K562 (cell line): Measurements from ENCODE around the gene CPLX3. TPM values are rescaled to one million over a fixed set of nuclear protein-coding genes. Genes with fewer than 3 reads are reported as not detected.

Source experiments
- ELF1 ChIP-seq: fragments of 200-800 bp; sonication (Bioruptor generic); IDR thresholded peaks from 2 replicates; pipeline ENCODE4 v1.6.1; 2016; ENCODE audit warnings: missing genetic modification characterization, missing compliant biosample characterization
- KAT8 ChIP-seq: fragments of 450-650 bp; IDR thresholded peaks from 2 replicates; pipeline ENCODE4 v1.6.1; 2016; ENCODE audit warnings: low read depth, mild to moderate bottlenecking
- OTX1 ChIP-seq: fragments of 450-650 bp; formaldehyde crosslinking; IDR thresholded peaks from 2 replicates; pipeline ENCODE4 v1.4.0; 2022; ENCODE audit warnings: mild to moderate bottlenecking
- TGIF2 ChIP-seq: sonication (generic); formaldehyde crosslinking; IDR thresholded peaks from 2 replicates; pipeline ENCODE4 v1.8.1; 2022; ENCODE audit warnings: mild to moderate bottlenecking, missing genetic modification reagents, moderate library complexity
- ZNF133 ChIP-seq: fragments of 250-450 bp; sonication (Bioruptor Pico); IDR thresholded peaks from 2 replicates; pipeline ENCODE4 v1.4.0; 2020; ENCODE audit warnings: mild to moderate bottlenecking
- ZNF263 ChIP-seq: sonication (generic); formaldehyde crosslinking; IDR thresholded peaks from 2 replicates; pipeline ENCODE4 v1.8.0; 2022; ENCODE audit warnings: mild to moderate bottlenecking, missing genetic modification reagents, borderline replicate concordance
- ZNF586 ChIP-seq: fragments of 450-650 bp; formaldehyde crosslinking; conservative IDR thresholded peaks from 2 replicates; pipeline ENCODE4 v1.4.0; 2020; ENCODE audit warnings: mild to moderate bottlenecking, moderate library complexity
- polyA plus RNA-seq, 8 experiments: library from polyadenylated mRNA; depleted of rRNA in 4 of 8; stranded (reverse) in 5 of 8; unstranded in 3 of 8; fragments of >200 nt; fragmentation: Nextera tagmentation in 2 of 8; fragmentation: Illumina TruSeq in 1 of 8; extraction: Ambion mirVana in 2 of 8; extraction: Trizol in 1 of 8; gene quantifications; 2 replicates each; pipeline versions ENCODE4 v1.2.1 to v1.2.3, GENCODE V29; 2011 to 2014; ENCODE audit warnings: inconsistent platforms in 1 of 8, missing spikeins in 1 of 8
- total RNA-seq, 7 experiments: library from RNA; depleted of rRNA in 6 of 7; stranded (reverse); fragments of >200 nt in 6 of 7; fragmentation: Illumina TruSeq in 2 of 7; extraction: Trizol in 2 of 7; gene quantifications; 2 replicates each; pipeline versions ENCODE4 v1.2.1 to v1.2.3, GENCODE V29; 2011 to 2021; ENCODE audit warnings: low replicate concordance in 1 of 7
- TF ChIP-seq, protein P1 (sequence below), 2 experiments: fragments of 450-650 bp; formaldehyde crosslinking in 1 of 2; IDR thresholded peaks; 2 replicates each; pipeline versions ENCODE4 v1.4.0 to v1.6.1; 2014 to 2020; ENCODE audit warnings: mild to moderate bottlenecking in 2 of 2, borderline replicate concordance in 1 of 2, low read depth in 1 of 2
- TF ChIP-seq, protein P2 (sequence below), 2 experiments: fragments of 450-650 bp; IDR thresholded peaks; 2 replicates each; pipeline ENCODE4 v1.6.1; 2018; ENCODE audit warnings: mild to moderate bottlenecking in 2 of 2, low read depth in 1 of 2; ENCODE audit not compliant: partially characterized antibody in 2 of 2
- TF ChIP-seq, protein P3 (sequence below): fragments of 450-650 bp; formaldehyde crosslinking; IDR thresholded peaks from 2 replicates; pipeline ENCODE4 v1.4.0; 2020; ENCODE audit warnings: mild to moderate bottlenecking
- TF ChIP-seq, protein P4 (sequence below), 2 experiments: fragments of 200-800 bp in 1 of 2; sonication (Bioruptor generic) in 1 of 2; sonication (generic) in 1 of 2; formaldehyde crosslinking in 1 of 2; IDR thresholded peaks in 1 of 2; conservative IDR thresholded peaks in 1 of 2; 2 replicates each; pipeline versions ENCODE4 v1.5.0 to v1.6.1; 2016 to 2020; ENCODE audit warnings: missing compliant biosample characterization in 1 of 2, missing genetic modification characterization in 1 of 2, missing genetic modification reagents in 1 of 2

CPLX3 gene
- total and polyA plus RNA-seq, 9 of the 15 experiments (the other 6 are each of a cell fraction or from before 2014, with no cell fraction given), result not detected

DNA sequence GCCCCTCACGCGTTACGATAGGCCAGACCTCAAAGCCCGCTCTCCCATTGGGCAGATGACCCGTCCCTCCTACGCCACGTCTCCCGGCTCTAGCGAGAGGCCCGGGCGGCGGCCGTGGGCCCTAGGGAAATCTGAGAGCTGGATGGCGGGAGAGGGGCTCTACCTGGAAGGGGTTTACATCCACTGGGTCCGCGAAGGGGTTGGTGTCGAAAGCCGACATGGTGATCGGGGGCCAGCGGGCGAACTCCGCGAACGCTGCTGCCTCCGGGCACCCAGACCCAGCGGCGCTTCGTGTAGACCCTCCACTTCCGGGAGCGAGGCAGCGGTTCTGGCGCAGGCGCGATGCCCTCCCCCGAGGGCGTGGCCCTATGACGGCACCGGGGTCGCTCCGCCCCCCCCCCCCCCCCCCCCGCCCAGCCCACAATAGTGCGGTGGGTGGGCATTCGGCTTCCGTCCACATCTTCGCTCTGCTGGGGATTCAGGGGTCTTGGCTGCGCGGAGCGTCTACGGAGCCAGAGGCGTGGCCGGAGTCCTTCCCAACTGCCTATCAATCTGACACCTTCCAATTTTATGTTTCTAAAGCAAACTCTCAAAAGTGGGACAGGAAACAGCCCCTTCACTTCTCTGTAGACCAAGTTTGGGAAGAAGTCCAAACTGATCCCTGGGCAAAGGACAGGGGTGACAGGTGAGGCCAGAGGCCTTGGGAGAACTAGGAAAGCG is 46.8 kb downstream of the CPLX3 start, which contains the start of gene SCAMP2 (continued):
- TF ChIP-seq ZNF586 (CRISPR knock-in tag) (no peak), TGIF2 (CRISPR knock-in tag) (no peak), ZNF133 (CRISPR knock-in tag) (no peak), OTX1 (CRISPR knock-in tag) (peak; percentile 80; the same call in 1 of the 2 replicates), KAT8 (no peak), ELF1 (tag) (peak; percentile 96), ZNF263 (CRISPR knock-in tag) (no peak)
- TF ChIP-seq, protein P1, sequence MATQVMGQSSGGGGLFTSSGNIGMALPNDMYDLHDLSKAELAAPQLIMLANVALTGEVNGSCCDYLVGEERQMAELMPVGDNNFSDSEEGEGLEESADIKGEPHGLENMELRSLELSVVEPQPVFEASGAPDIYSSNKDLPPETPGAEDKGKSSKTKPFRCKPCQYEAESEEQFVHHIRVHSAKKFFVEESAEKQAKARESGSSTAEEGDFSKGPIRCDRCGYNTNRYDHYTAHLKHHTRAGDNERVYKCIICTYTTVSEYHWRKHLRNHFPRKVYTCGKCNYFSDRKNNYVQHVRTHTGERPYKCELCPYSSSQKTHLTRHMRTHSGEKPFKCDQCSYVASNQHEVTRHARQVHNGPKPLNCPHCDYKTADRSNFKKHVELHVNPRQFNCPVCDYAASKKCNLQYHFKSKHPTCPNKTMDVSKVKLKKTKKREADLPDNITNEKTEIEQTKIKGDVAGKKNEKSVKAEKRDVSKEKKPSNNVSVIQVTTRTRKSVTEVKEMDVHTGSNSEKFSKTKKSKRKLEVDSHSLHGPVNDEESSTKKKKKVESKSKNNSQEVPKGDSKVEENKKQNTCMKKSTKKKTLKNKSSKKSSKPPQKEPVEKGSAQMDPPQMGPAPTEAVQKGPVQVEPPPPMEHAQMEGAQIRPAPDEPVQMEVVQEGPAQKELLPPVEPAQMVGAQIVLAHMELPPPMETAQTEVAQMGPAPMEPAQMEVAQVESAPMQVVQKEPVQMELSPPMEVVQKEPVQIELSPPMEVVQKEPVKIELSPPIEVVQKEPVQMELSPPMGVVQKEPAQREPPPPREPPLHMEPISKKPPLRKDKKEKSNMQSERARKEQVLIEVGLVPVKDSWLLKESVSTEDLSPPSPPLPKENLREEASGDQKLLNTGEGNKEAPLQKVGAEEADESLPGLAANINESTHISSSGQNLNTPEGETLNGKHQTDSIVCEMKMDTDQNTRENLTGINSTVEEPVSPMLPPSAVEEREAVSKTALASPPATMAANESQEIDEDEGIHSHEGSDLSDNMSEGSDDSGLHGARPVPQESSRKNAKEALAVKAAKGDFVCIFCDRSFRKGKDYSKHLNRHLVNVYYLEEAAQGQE (IDR thresholded peaks at IDR 0.05; ENCODE audit: borderline replicate concordance), result no peak
- TF ChIP-seq, protein P1 (CRISPR knock-in tag; IDR thresholded peaks at IDR 0.05; ENCODE audit: low read depth), result 0 out of 2 replicates have a peak, but pooled peaks have one; percentile 32
- TF ChIP-seq, protein P2, sequence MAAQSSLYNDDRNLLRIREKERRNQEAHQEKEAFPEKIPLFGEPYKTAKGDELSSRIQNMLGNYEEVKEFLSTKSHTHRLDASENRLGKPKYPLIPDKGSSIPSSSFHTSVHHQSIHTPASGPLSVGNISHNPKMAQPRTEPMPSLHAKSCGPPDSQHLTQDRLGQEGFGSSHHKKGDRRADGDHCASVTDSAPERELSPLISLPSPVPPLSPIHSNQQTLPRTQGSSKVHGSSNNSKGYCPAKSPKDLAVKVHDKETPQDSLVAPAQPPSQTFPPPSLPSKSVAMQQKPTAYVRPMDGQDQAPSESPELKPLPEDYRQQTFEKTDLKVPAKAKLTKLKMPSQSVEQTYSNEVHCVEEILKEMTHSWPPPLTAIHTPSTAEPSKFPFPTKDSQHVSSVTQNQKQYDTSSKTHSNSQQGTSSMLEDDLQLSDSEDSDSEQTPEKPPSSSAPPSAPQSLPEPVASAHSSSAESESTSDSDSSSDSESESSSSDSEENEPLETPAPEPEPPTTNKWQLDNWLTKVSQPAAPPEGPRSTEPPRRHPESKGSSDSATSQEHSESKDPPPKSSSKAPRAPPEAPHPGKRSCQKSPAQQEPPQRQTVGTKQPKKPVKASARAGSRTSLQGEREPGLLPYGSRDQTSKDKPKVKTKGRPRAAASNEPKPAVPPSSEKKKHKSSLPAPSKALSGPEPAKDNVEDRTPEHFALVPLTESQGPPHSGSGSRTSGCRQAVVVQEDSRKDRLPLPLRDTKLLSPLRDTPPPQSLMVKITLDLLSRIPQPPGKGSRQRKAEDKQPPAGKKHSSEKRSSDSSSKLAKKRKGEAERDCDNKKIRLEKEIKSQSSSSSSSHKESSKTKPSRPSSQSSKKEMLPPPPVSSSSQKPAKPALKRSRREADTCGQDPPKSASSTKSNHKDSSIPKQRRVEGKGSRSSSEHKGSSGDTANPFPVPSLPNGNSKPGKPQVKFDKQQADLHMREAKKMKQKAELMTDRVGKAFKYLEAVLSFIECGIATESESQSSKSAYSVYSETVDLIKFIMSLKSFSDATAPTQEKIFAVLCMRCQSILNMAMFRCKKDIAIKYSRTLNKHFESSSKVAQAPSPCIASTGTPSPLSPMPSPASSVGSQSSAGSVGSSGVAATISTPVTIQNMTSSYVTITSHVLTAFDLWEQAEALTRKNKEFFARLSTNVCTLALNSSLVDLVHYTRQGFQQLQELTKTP (IDR thresholded peaks at IDR 0.05; ENCODE audit: low read depth in 1 of 2, partially characterized antibody in 2 of 2), result peak in 1 of 2 experiments; percentile 40
- TF ChIP-seq, protein P3, sequence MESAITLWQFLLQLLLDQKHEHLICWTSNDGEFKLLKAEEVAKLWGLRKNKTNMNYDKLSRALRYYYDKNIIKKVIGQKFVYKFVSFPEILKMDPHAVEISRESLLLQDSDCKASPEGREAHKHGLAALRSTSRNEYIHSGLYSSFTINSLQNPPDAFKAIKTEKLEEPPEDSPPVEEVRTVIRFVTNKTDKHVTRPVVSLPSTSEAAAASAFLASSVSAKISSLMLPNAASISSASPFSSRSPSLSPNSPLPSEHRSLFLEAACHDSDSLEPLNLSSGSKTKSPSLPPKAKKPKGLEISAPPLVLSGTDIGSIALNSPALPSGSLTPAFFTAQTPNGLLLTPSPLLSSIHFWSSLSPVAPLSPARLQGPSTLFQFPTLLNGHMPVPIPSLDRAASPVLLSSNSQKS (CRISPR knock-in tag), result no peak
- TF ChIP-seq, protein P4, sequence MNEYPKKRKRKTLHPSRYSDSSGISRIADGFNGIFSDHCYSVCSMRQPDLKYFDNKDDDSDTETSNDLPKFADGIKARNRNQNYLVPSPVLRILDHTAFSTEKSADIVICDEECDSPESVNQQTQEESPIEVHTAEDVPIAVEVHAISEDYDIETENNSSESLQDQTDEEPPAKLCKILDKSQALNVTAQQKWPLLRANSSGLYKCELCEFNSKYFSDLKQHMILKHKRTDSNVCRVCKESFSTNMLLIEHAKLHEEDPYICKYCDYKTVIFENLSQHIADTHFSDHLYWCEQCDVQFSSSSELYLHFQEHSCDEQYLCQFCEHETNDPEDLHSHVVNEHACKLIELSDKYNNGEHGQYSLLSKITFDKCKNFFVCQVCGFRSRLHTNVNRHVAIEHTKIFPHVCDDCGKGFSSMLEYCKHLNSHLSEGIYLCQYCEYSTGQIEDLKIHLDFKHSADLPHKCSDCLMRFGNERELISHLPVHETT (CRISPR knock-in tag; conservative IDR thresholded peaks at IDR 0.05 in 1 of 2, IDR thresholded peaks at IDR 0.05 in 1 of 2), result no peak; a peak in 1 of 4 replicates
